LNCaP clone FGC (cell line): ENCODE measurements around the gene INCA1.

Source experiments
- DNase-seq: peaks from one replicate; pipeline ENCODE4 v3.0.0-alpha.2; 2011; ENCODE audit warnings: low read depth
- H3K4me3 ChIP-seq: 2 replicates; pipeline ENCODE4 v1.5.1; 2011; ENCODE audit warnings: mild to moderate bottlenecking, low read depth, low read length, control low read depth
- CTCF ChIP-seq: IDR thresholded peaks from 2 replicates; pipeline ENCODE4 v1.5.1; 2012; ENCODE audit warnings: mild to moderate bottlenecking; ENCODE audit not compliant: control insufficient read depth, insufficient read depth; ENCODE audit errors: extremely low read depth

INCA1 gene

GRCh38 chr17:4971826-4972225 lies 25.5 kb downstream of the INCA1 start:
- H3K4me3 ChIP-seq, result no peak overlapping the region
- no peak for DNase-seq
- no peak for TF ChIP-seq CTCF

DNA sequence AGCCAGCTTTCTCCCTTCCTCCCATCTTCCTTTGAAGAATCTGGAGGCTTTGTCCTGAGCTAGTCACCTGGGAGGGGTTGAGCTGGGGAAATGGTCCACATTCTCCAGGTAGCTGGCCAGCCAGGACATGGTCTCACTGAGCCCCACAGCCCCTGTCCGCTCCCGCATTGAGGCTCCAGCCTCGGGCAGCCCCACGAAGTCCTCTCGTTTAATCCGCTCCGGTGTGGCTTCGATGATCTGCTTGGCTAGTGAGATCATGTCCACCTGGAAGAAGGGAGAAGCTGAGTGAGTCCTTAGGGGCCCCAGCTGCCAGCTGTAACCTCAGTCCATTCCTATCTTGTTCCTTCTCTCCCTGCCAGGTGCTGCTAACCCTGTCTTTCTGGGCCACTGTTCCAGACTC lies 27.0 kb downstream of the INCA1 start:
- TF ChIP-seq CTCF, result no peak
- DNase-seq, result no peak
- no peak overlapping the region for H3K4me3 ChIP-seq

- H3K4me3 ChIP-seq, result no peak overlapping the region
- TF ChIP-seq CTCF, result no peak
- DNase-seq, result no peak
These were observed 27.7 kb downstream of the INCA1 start for GRCh38 chr17:4969551-4970173.

GRCh38 chr17:4969047-4969550 lies 28.2 kb downstream of the INCA1 start:
- H3K4me3 ChIP-seq, result no peak overlapping the region; the same call in 1 of the 2 replicates
- DNase-seq, result no peak
- TF ChIP-seq CTCF, result no peak

GRCh38 chr17:4968486-4969046 lies 28.8 kb downstream of the INCA1 start:
- DNase-seq, result no peak
- H3K4me3 ChIP-seq, result peak overlapping the region; percentile 80
- no peak for TF ChIP-seq CTCF

- peak; percentile 92 for DNase-seq
- TF ChIP-seq CTCF, result 0 out of 2 replicates have a peak, but pooled peaks have one; percentile 1
- H3K4me3 ChIP-seq, result peak within 1 kb of the TSS; percentile 80
These were observed 29.5 kb downstream of the INCA1 start, which contains the start of gene SPAG7 for GRCh38 chr17:4967539-4968485. SPAG7 (minus strand) TSS chr17:4967817; CDS start chr17:4967804, 13 bp downstream.
